WTC11 (cell line): ENCODE measurements around the gene PEAK1. TPM values are rescaled to one million over a fixed set of nuclear protein-coding genes. Genes with fewer than 3 reads are reported as not detected.

ENCODE experiments used
- ATAC-seq: fragments of 200-7000 bp; cut with Tn5 transposase; 2 replicates; pipeline ENCODE4 v1.10.0; 2021; ENCODE audit warnings: mild to moderate bottlenecking, moderate library complexity
- CTCF ChIA-PET: fragments of 300-600 bp; sonication (Branson Sonifier 250); formaldehyde crosslinking; loops from one replicate; lab custom pipeline; 2021; ENCODE audit warnings: antibody characterized with exemption; lab: Charles Lee
- POLR2A ChIA-PET: fragments of 350-600 bp; sonication (Branson Sonifier 250); formaldehyde crosslinking; loops from one replicate; lab custom pipeline; 2021; ENCODE audit warnings: antibody characterized with exemption; lab: Charles Lee
- DNase-seq: peaks from one replicate; pipeline ENCODE4 v3.0.0; 2021; ENCODE audit warnings: low spot score
- H3K27ac Mint-ChIP-seq: 2 replicates; pipeline ENCODE4 v1.8.0; 2021; ENCODE audit warnings: mixed read lengths
- H3K27me3 Mint-ChIP-seq: 2 replicates; pipeline ENCODE4 v1.8.0; 2021; ENCODE audit warnings: low read depth, mild to moderate bottlenecking, moderate library complexity, mixed read lengths
- H3K36me3 Mint-ChIP-seq: 2 replicates; pipeline ENCODE4 v1.8.0; 2021; ENCODE audit warnings: mixed read lengths
- H3K4me1 Mint-ChIP-seq: 2 replicates; pipeline ENCODE4 v1.8.0; 2022; ENCODE audit warnings: mixed read lengths
- H3K4me3 Mint-ChIP-seq: 2 replicates; pipeline ENCODE4 v1.8.0; 2021; ENCODE audit warnings: mild to moderate bottlenecking, moderate library complexity, mixed read lengths
- H3K9me3 Mint-ChIP-seq: 2 replicates; pipeline ENCODE4 v1.8.0; 2021; ENCODE audit warnings: mixed read lengths
- CREM ChIP-seq: sonication (generic); formaldehyde crosslinking; IDR thresholded peaks from 2 replicates; pipeline ENCODE4 v1.8.1; 2022; ENCODE audit warnings: mild to moderate bottlenecking, missing genetic modification reagents, moderate library complexity
- ETV6 ChIP-seq: sonication (generic); formaldehyde crosslinking; IDR thresholded peaks from 2 replicates; pipeline ENCODE4 v1.8.1; 2022; ENCODE audit warnings: mild to moderate bottlenecking, missing genetic modification reagents
- GRHL2 ChIP-seq: fragments of 250-450 bp; sonication (Bioruptor Pico); IDR thresholded peaks from 2 replicates; pipeline ENCODE4 v1.8.0; 2022; ENCODE audit warnings: mild to moderate bottlenecking, moderate library complexity; ENCODE audit not compliant: insufficient replicate concordance, severe bottlenecking
- KAT7 ChIP-seq: sonication (generic); formaldehyde crosslinking; IDR thresholded peaks from 2 replicates; pipeline ENCODE4 v1.8.1; 2023; ENCODE audit warnings: missing genetic modification reagents, mild to moderate bottlenecking, borderline replicate concordance
- RELA ChIP-seq: sonication (generic); formaldehyde crosslinking; IDR thresholded peaks from 2 replicates; pipeline ENCODE4 v1.8.1; 2022; ENCODE audit warnings: missing genetic modification reagents, mild to moderate bottlenecking, borderline replicate concordance
- STAT6 ChIP-seq: sonication (generic); formaldehyde crosslinking; conservative IDR thresholded peaks from 2 replicates; pipeline ENCODE4 v1.8.1; 2023; ENCODE audit warnings: mild to moderate bottlenecking, low read depth, missing genetic modification reagents, moderate library complexity
- ZBTB43 ChIP-seq: sonication (generic); formaldehyde crosslinking; IDR thresholded peaks from 2 replicates; pipeline ENCODE4 v1.8.1; 2023; ENCODE audit warnings: mild to moderate bottlenecking, missing genetic modification reagents
- ZNF423 ChIP-seq: fragments of 250-450 bp; sonication (Bioruptor Pico); IDR thresholded peaks from 2 replicates; pipeline ENCODE4 v2.1.2; 2022; ENCODE audit warnings: mild to moderate bottlenecking, moderate library complexity
- total RNA-seq: library from RNA; stranded (reverse); gene quantifications from 3 replicates; pipeline ENCODE4 v1.2.3, GENCODE V29; 2021
- TF ChIP-seq, protein P1 (sequence below): fragments of 250-450 bp; sonication (Bioruptor Pico); IDR thresholded peaks from 2 replicates; pipeline ENCODE4 v1.9.0; 2021; ENCODE audit warnings: mild to moderate bottlenecking, borderline replicate concordance
- TF ChIP-seq, protein P2 (sequence below): sonication (generic); formaldehyde crosslinking; IDR thresholded peaks from 2 replicates; pipeline ENCODE4 v1.8.1; 2023; ENCODE audit warnings: mild to moderate bottlenecking, missing genetic modification reagents, moderate library complexity
- TF ChIP-seq, protein P3 (sequence below): sonication (generic); formaldehyde crosslinking; IDR thresholded peaks from 2 replicates; pipeline ENCODE4 v1.8.0; 2022; ENCODE audit warnings: mild to moderate bottlenecking, missing genetic modification reagents
- TF ChIP-seq, protein P4 (sequence below): fragments of 250-450 bp; sonication (Bioruptor Pico); IDR thresholded peaks from 2 replicates; pipeline ENCODE4 v1.9.0; 2021; ENCODE audit warnings: mild to moderate bottlenecking
- TF ChIP-seq, protein P5 (sequence below): sonication (generic); formaldehyde crosslinking; IDR thresholded peaks from 2 replicates; pipeline ENCODE4 v1.8.0; 2023; ENCODE audit warnings: missing genetic modification reagents, mild to moderate bottlenecking, borderline replicate concordance

Gene PEAK1
- total RNA-seq, 1 experiment from 2014 or later, result 49.0 TPM

DNA sequence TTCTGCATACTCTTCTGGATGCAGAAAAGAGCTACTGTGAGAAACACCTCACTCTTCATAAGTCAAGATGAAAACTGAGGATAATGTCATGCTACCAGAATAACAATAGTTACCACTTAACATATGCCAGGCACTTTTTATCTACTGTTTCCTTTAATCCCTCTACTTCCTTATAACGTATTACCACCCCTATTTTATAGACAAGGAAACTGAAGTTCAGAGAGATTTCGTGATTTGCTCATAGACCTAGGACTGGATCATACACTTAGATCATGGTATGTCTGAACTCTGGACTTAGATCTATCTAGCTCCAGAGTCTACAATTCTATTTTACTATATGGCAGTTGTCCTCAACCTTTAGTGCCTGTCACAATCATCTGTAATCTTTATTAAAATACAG, 193.3 kb downstream of the PEAK1 start:
- Mint-ChIP-seq H3K4me1 (peaks cover 30% of the 10 kb centered on the region), H3K27ac (no peak overlapping the region), H3K36me3 (no peaks in the 10 kb centered on the region), H3K4me3 (no peak overlapping the region), H3K27me3 (no peaks in the 10 kb centered on the region), H3K9me3 (no peaks in the 10 kb centered on the region)
- ChIA-PET CTCF (interaction anchor here (0.5 kb wide), 1 partner anchor 202 kb away, joined by 3 read pairs; no protein-coding TSS in a partner anchor), POLR2A (no interaction called here)
- TF ChIP-seq RELA (CRISPR knock-in tag), result no peak
- TF ChIP-seq ETV6 (CRISPR knock-in tag), result no peak
- TF ChIP-seq, protein P1, sequence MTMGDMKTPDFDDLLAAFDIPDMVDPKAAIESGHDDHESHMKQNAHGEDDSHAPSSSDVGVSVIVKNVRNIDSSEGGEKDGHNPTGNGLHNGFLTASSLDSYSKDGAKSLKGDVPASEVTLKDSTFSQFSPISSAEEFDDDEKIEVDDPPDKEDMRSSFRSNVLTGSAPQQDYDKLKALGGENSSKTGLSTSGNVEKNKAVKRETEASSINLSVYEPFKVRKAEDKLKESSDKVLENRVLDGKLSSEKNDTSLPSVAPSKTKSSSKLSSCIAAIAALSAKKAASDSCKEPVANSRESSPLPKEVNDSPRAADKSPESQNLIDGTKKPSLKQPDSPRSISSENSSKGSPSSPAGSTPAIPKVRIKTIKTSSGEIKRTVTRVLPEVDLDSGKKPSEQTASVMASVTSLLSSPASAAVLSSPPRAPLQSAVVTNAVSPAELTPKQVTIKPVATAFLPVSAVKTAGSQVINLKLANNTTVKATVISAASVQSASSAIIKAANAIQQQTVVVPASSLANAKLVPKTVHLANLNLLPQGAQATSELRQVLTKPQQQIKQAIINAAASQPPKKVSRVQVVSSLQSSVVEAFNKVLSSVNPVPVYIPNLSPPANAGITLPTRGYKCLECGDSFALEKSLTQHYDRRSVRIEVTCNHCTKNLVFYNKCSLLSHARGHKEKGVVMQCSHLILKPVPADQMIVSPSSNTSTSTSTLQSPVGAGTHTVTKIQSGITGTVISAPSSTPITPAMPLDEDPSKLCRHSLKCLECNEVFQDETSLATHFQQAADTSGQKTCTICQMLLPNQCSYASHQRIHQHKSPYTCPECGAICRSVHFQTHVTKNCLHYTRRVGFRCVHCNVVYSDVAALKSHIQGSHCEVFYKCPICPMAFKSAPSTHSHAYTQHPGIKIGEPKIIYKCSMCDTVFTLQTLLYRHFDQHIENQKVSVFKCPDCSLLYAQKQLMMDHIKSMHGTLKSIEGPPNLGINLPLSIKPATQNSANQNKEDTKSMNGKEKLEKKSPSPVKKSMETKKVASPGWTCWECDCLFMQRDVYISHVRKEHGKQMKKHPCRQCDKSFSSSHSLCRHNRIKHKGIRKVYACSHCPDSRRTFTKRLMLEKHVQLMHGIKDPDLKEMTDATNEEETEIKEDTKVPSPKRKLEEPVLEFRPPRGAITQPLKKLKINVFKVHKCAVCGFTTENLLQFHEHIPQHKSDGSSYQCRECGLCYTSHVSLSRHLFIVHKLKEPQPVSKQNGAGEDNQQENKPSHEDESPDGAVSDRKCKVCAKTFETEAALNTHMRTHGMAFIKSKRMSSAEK, result no peak
- TF ChIP-seq ZNF423, result no peak
- no peak for TF ChIP-seq GRHL2
- no peak for TF ChIP-seq KAT7
- TF ChIP-seq, protein P2, sequence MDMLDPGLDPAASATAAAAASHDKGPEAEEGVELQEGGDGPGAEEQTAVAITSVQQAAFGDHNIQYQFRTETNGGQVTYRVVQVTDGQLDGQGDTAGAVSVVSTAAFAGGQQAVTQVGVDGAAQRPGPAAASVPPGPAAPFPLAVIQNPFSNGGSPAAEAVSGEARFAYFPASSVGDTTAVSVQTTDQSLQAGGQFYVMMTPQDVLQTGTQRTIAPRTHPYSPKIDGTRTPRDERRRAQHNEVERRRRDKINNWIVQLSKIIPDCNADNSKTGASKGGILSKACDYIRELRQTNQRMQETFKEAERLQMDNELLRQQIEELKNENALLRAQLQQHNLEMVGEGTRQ (CRISPR knock-in tag), result no peak
- ATAC-seq, result no peak
- no peak for DNase-seq

GRCh38 chr15:77225646-77226045, 194.3 kb downstream of the PEAK1 start:
- POLR2A ChIA-PET, result no interaction called here
- H3K9me3 Mint-ChIP-seq, result no peaks in the 10 kb centered on the region
- H3K4me3 Mint-ChIP-seq, result no peak overlapping the region
- CTCF ChIA-PET, result no interaction called here
- H3K27me3 Mint-ChIP-seq, result no peaks in the 10 kb centered on the region
- H3K36me3 Mint-ChIP-seq, result no peaks in the 10 kb centered on the region
- DNase-seq (no peak), ATAC-seq (no peak)
- peaks cover 30% of the 10 kb centered on the region for H3K4me1 Mint-ChIP-seq
- TF ChIP-seq, protein P1, result no peak
- TF ChIP-seq STAT6 (CRISPR knock-in tag) (no peak), CREM (CRISPR knock-in tag) (no peak), ZBTB43 (no peak)
- TF ChIP-seq, protein P3, sequence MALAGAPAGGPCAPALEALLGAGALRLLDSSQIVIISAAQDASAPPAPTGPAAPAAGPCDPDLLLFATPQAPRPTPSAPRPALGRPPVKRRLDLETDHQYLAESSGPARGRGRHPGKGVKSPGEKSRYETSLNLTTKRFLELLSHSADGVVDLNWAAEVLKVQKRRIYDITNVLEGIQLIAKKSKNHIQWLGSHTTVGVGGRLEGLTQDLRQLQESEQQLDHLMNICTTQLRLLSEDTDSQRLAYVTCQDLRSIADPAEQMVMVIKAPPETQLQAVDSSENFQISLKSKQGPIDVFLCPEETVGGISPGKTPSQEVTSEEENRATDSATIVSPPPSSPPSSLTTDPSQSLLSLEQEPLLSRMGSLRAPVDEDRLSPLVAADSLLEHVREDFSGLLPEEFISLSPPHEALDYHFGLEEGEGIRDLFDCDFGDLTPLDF (CRISPR knock-in tag), result no peak
- TF ChIP-seq, protein P4, sequence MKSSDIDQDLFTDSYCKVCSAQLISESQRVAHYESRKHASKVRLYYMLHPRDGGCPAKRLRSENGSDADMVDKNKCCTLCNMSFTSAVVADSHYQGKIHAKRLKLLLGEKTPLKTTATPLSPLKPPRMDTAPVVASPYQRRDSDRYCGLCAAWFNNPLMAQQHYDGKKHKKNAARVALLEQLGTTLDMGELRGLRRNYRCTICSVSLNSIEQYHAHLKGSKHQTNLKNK (CRISPR knock-in tag), result no peak
- TF ChIP-seq, protein P5, sequence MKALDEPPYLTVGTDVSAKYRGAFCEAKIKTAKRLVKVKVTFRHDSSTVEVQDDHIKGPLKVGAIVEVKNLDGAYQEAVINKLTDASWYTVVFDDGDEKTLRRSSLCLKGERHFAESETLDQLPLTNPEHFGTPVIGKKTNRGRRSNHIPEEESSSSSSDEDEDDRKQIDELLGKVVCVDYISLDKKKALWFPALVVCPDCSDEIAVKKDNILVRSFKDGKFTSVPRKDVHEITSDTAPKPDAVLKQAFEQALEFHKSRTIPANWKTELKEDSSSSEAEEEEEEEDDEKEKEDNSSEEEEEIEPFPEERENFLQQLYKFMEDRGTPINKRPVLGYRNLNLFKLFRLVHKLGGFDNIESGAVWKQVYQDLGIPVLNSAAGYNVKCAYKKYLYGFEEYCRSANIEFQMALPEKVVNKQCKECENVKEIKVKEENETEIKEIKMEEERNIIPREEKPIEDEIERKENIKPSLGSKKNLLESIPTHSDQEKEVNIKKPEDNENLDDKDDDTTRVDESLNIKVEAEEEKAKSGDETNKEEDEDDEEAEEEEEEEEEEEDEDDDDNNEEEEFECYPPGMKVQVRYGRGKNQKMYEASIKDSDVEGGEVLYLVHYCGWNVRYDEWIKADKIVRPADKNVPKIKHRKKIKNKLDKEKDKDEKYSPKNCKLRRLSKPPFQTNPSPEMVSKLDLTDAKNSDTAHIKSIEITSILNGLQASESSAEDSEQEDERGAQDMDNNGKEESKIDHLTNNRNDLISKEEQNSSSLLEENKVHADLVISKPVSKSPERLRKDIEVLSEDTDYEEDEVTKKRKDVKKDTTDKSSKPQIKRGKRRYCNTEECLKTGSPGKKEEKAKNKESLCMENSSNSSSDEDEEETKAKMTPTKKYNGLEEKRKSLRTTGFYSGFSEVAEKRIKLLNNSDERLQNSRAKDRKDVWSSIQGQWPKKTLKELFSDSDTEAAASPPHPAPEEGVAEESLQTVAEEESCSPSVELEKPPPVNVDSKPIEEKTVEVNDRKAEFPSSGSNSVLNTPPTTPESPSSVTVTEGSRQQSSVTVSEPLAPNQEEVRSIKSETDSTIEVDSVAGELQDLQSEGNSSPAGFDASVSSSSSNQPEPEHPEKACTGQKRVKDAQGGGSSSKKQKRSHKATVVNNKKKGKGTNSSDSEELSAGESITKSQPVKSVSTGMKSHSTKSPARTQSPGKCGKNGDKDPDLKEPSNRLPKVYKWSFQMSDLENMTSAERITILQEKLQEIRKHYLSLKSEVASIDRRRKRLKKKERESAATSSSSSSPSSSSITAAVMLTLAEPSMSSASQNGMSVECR (CRISPR knock-in tag), result no peak
- TF ChIP-seq, all 79 proteins: peak for 0
- no peak overlapping the region for H3K27ac Mint-ChIP-seq
